ENCODE data around the gene ASCL3. TPM values are rescaled to one million over a fixed set of nuclear protein-coding genes. Genes with fewer than 3 reads are reported as not detected.

Gene ASCL3
- total and polyA plus RNA-seq, 2 of the 8 experiments (the other 6 are each of a cell fraction or from before 2014, with no cell fraction given), result not detected

DNA sequence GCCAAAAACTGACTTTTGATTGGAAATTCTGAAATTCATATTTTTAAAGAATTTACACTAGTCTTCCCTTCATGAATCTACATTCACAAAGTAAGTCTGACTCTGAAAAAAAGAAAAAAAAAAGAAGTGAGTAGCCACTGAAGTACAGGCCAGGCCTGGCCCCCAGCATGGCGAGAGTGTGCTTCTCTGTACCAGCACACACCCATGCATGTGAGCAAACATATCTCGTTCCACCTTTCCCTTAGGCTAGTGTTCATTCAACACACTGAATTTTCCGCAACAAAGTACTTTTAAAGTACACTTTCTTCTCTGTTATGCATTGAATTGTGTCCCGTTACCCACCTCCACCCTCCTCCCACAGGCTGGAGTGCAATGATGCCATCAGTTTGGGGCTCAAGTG, 14.6 kb downstream of the ASCL3 start (continued):
- TF ChIP-seq, protein P1, sequence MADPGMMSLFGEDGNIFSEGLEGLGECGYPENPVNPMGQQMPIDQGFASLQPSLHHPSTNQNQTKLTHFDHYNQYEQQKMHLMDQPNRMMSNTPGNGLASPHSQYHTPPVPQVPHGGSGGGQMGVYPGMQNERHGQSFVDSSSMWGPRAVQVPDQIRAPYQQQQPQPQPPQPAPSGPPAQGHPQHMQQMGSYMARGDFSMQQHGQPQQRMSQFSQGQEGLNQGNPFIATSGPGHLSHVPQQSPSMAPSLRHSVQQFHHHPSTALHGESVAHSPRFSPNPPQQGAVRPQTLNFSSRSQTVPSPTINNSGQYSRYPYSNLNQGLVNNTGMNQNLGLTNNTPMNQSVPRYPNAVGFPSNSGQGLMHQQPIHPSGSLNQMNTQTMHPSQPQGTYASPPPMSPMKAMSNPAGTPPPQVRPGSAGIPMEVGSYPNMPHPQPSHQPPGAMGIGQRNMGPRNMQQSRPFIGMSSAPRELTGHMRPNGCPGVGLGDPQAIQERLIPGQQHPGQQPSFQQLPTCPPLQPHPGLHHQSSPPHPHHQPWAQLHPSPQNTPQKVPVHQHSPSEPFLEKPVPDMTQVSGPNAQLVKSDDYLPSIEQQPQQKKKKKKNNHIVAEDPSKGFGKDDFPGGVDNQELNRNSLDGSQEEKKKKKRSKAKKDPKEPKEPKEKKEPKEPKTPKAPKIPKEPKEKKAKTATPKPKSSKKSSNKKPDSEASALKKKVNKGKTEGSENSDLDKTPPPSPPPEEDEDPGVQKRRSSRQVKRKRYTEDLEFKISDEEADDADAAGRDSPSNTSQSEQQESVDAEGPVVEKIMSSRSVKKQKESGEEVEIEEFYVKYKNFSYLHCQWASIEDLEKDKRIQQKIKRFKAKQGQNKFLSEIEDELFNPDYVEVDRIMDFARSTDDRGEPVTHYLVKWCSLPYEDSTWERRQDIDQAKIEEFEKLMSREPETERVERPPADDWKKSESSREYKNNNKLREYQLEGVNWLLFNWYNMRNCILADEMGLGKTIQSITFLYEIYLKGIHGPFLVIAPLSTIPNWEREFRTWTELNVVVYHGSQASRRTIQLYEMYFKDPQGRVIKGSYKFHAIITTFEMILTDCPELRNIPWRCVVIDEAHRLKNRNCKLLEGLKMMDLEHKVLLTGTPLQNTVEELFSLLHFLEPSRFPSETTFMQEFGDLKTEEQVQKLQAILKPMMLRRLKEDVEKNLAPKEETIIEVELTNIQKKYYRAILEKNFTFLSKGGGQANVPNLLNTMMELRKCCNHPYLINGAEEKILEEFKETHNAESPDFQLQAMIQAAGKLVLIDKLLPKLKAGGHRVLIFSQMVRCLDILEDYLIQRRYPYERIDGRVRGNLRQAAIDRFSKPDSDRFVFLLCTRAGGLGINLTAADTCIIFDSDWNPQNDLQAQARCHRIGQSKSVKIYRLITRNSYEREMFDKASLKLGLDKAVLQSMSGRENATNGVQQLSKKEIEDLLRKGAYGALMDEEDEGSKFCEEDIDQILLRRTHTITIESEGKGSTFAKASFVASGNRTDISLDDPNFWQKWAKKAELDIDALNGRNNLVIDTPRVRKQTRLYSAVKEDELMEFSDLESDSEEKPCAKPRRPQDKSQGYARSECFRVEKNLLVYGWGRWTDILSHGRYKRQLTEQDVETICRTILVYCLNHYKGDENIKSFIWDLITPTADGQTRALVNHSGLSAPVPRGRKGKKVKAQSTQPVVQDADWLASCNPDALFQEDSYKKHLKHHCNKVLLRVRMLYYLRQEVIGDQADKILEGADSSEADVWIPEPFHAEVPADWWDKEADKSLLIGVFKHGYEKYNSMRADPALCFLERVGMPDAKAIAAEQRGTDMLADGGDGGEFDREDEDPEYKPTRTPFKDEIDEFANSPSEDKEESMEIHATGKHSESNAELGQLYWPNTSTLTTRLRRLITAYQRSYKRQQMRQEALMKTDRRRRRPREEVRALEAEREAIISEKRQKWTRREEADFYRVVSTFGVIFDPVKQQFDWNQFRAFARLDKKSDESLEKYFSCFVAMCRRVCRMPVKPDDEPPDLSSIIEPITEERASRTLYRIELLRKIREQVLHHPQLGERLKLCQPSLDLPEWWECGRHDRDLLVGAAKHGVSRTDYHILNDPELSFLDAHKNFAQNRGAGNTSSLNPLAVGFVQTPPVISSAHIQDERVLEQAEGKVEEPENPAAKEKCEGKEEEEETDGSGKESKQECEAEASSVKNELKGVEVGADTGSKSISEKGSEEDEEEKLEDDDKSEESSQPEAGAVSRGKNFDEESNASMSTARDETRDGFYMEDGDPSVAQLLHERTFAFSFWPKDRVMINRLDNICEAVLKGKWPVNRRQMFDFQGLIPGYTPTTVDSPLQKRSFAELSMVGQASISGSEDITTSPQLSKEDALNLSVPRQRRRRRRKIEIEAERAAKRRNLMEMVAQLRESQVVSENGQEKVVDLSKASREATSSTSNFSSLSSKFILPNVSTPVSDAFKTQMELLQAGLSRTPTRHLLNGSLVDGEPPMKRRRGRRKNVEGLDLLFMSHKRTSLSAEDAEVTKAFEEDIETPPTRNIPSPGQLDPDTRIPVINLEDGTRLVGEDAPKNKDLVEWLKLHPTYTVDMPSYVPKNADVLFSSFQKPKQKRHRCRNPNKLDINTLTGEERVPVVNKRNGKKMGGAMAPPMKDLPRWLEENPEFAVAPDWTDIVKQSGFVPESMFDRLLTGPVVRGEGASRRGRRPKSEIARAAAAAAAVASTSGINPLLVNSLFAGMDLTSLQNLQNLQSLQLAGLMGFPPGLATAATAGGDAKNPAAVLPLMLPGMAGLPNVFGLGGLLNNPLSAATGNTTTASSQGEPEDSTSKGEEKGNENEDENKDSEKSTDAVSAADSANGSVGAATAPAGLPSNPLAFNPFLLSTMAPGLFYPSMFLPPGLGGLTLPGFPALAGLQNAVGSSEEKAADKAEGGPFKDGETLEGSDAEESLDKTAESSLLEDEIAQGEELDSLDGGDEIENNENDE (IDR thresholded peaks at IDR 0.05; ENCODE audit: insufficient replicate concordance, low read length), result no peak
- TF ChIP-seq HDAC6 (IDR thresholded peaks at IDR 0.05; ENCODE audit: low read depth, low read length) (no peak), RBBP5 (IDR thresholded peaks at IDR 0.05; ENCODE audit: borderline replicate concordance, low read depth, low read length) (no peak), BRCA1 (IDR thresholded peaks at IDR 0.05; ENCODE audit: low read depth, low read length) (no peak), EGR1 (IDR thresholded peaks at IDR 0.05; ENCODE audit: borderline replicate concordance, low read depth, low read length) (no peak)
- TF ChIP-seq, protein P2, sequence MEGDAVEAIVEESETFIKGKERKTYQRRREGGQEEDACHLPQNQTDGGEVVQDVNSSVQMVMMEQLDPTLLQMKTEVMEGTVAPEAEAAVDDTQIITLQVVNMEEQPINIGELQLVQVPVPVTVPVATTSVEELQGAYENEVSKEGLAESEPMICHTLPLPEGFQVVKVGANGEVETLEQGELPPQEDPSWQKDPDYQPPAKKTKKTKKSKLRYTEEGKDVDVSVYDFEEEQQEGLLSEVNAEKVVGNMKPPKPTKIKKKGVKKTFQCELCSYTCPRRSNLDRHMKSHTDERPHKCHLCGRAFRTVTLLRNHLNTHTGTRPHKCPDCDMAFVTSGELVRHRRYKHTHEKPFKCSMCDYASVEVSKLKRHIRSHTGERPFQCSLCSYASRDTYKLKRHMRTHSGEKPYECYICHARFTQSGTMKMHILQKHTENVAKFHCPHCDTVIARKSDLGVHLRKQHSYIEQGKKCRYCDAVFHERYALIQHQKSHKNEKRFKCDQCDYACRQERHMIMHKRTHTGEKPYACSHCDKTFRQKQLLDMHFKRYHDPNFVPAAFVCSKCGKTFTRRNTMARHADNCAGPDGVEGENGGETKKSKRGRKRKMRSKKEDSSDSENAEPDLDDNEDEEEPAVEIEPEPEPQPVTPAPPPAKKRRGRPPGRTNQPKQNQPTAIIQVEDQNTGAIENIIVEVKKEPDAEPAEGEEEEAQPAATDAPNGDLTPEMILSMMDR (IDR thresholded peaks at IDR 0.05; ENCODE audit: control extremely low read depth in 1 of 3, insufficient read depth in 1 of 3, low read depth in 1 of 3, low read length in 3 of 3), result no peak
- TF ChIP-seq, protein P3, sequence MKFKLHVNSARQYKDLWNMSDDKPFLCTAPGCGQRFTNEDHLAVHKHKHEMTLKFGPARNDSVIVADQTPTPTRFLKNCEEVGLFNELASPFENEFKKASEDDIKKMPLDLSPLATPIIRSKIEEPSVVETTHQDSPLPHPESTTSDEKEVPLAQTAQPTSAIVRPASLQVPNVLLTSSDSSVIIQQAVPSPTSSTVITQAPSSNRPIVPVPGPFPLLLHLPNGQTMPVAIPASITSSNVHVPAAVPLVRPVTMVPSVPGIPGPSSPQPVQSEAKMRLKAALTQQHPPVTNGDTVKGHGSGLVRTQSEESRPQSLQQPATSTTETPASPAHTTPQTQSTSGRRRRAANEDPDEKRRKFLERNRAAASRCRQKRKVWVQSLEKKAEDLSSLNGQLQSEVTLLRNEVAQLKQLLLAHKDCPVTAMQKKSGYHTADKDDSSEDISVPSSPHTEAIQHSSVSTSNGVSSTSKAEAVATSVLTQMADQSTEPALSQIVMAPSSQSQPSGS (IDR thresholded peaks at IDR 0.05; ENCODE audit: low read length), result no peak

Data from H1 (cell line).